ENCODE measurements around the gene SPATA16. TPM values are rescaled to one million over a fixed set of nuclear protein-coding genes. Genes with fewer than 3 reads are reported as not detected.

Gene SPATA16
- total and polyA plus RNA-seq, 2 experiments from 2014 or later, result not detected

GRCh38 chr3:173025941-173026340 lies 115.1 kb downstream of the SPATA16 start:
- Histone ChIP-seq H3K4me3 (no peak overlapping the region), H3K4me2 (no peak overlapping the region)

More at GRCh38 chr3:173025941-173026340, 115.1 kb downstream of the SPATA16 start:
- TF ChIP-seq REST (IDR thresholded peaks at IDR 0.05; ENCODE audit: unreplicated experiment) (no peak), EZH2 (IDR thresholded peaks at IDR 0.05; ENCODE audit: low read depth, unreplicated experiment) (no peak), ZNF462 (CRISPR knock-in tag; IDR thresholded peaks at IDR 0.05) (no peak), EZH2phosphoT487 (IDR thresholded peaks at IDR 0.05; ENCODE audit: unreplicated experiment) (no peak), CTCF (conservative IDR thresholded peaks at IDR 0.05; ENCODE audit: low read depth in 2 of 2) (no peak), ZNF331 (CRISPR knock-in tag; IDR thresholded peaks at IDR 0.05; ENCODE audit: low read depth) (no peak), STAT1 (IDR thresholded peaks at IDR 0.05; ENCODE audit: unreplicated experiment) (no peak), POLR2AphosphoS5 (IDR thresholded peaks at IDR 0.05; ENCODE audit: low read depth) (no peak), CREB1 (CRISPR knock-in tag; IDR thresholded peaks at IDR 0.05; ENCODE audit: low read depth) (no peak), ETS1 (IDR thresholded peaks at IDR 0.05) (no peak), NANOG (IDR thresholded peaks at IDR 0.05; ENCODE audit: borderline replicate concordance) (no peak), ZNF114 (CRISPR knock-in tag; IDR thresholded peaks at IDR 0.05) (no peak), JUNB (IDR thresholded peaks at IDR 0.05; ENCODE audit: unreplicated experiment) (no peak)
- no peak overlapping the region for H3K27ac ChIP-seq (ENCODE audit: low read depth)
- no peaks in the 10 kb centered on the region for H3K27me3 Mint-ChIP-seq (ENCODE audit: insufficient read depth, low read depth, poor library complexity)
- no peaks in the 10 kb centered on the region for H3K36me3 Mint-ChIP-seq (ENCODE audit: low read depth)
- no peaks in the 10 kb centered on the region for H3K9me3 Mint-ChIP-seq
- no peak overlapping the region for H3K4me3 Mint-ChIP-seq
- no peaks in the 10 kb centered on the region for H3F3A ChIP-seq (replicated peaks; ENCODE audit: low read depth)
- DNase-seq (ENCODE audit: low spot score) (no peak), ATAC-seq (no peak)
- H4K20me1 ChIP-seq (replicated peaks; ENCODE audit: insufficient read depth), result no peaks in the 10 kb centered on the region
- no peak overlapping the region for H2AFZ ChIP-seq
- H3K27ac Mint-ChIP-seq, result peak overlapping the region; percentile 44; the same call in 1 of the 2 replicates
- no peaks in the 10 kb centered on the region for H3K9me2 ChIP-seq (ENCODE audit: insufficient read depth)
- no peaks in the 10 kb centered on the region for H3K36me3 ChIP-seq (ENCODE audit: insufficient read depth)
- peaks cover 10% of the 10 kb centered on the region for H3K4me1 ChIP-seq (ENCODE audit: insufficient read depth)
- H3K27me3 ChIP-seq (ENCODE audit: insufficient read depth), result no peaks in the 10 kb centered on the region
- no peaks in the 10 kb centered on the region for H3K79me2 ChIP-seq (replicated peaks; ENCODE audit: insufficient read depth)
- H3K4me1 Mint-ChIP-seq, result peaks cover 13% of the 10 kb centered on the region; the same call in 2 of the 3 replicates
